ENCODE results near the gene FAM120AOS. TPM values are rescaled to one million over a fixed set of nuclear protein-coding genes. Genes with fewer than 3 reads are reported as not detected.
A peak's percentile ranks its signal among the peaks of the same experiment; 100 is the strongest.

FAM120AOS gene
- polyA plus RNA-seq, result 62.9 TPM

GRCh38 chr9:93453047-93453914, at the start of gene FAM120AOS:
FAM120AOS (minus strand) TSS chr9:93453581; CDS start chr9:93452709, 872 bp downstream.
- peak within 1 kb of the TSS; percentile 86 to 99 (median 96) for H3K4me3 Mint-ChIP-seq
- no peaks in the 10 kb centered on the region for H3K9me3 Mint-ChIP-seq
- H3K27ac Mint-ChIP-seq, result peak within 1 kb of the TSS; percentile 84 to 96 (median 92)
- no peaks in the 10 kb centered on the region for H3K27me3 Mint-ChIP-seq
- no peaks in the 10 kb centered on the region for H3K36me3 Mint-ChIP-seq
- peaks cover 30 to 43% (median 42%) of the 10 kb centered on the region in 3 donors for H3K4me1 Mint-ChIP-seq

DNA sequence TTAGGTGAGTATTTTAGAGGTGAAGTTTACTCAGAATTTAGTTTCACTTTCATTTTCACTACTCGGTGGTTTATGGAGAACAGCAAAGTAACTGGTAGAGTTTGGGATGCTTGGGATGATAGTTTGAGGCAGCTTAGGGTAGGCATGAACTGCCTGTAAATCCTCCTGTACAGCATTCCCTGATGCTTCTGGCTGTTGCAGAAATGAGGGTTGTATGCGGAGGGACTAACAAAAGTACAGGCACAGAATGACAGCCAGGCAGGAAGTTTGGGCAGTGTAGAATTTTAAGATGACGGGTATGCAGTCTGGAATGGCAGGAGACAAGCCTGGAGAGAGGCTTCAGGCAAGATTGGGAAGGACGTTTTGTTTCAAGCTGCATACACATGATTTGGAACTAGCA, 48.0 kb upstream of the FAM120AOS start:
- peak overlapping the region in 2 of 4 donors; percentile 45 to 81 for H3K4me3 Mint-ChIP-seq
- H3K27me3 Mint-ChIP-seq, result no peaks in the 10 kb centered on the region
- peaks cover 5% of the 10 kb centered on the region for H3K36me3 Mint-ChIP-seq
- no peaks in the 10 kb centered on the region for H3K9me3 Mint-ChIP-seq
- peak overlapping the region in 2 of 3 donors; percentile 85 to 90 for H3K27ac Mint-ChIP-seq
- H3K4me1 Mint-ChIP-seq, result peaks cover 29 to 41% (median 29%) of the 10 kb centered on the region in 3 donors

DNA sequence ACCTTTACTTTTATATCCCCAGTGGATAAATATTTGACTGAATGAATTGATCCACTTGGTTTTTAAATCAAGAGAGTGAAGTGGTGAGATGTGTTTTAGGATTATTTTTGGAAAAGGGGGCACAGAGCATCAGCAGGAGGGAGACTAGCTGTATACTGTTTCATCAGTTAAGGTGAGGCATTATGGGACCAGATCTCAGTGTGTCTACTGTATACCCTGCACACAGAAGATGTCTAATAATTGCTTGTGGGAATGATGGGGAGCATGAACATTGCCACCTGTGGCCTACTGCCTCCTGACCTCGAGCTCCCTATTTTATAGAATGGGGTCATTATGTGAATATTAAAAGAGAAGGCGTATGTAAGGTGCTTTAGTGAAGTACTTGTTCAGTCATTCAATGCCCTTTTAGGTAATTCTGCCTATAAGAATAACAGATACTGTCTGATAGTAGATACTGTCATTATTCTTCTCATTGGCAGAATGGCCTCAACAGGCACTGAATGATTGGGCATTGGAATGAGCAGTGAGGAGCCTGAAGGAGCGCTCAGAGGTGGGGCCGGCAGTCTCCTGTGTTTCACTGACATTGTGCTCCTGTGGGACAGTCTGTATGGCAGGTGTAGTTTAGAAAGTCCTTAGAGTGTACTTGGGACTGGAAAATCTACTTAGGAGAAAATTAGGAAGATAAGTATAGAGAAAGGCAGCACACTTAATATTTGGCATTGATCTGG, 47.4 kb upstream of the FAM120AOS start:
- peaks cover 25 to 38% (median 25%) of the 10 kb centered on the region in 3 donors for H3K4me1 Mint-ChIP-seq
- H3K4me3 Mint-ChIP-seq, result peak overlapping the region in 3 of 4 donors; percentile 6 to 81 (median 45)
- H3K27ac Mint-ChIP-seq, result peak overlapping the region; percentile 2 to 90 (median 85)
- no peaks in the 10 kb centered on the region for H3K27me3 Mint-ChIP-seq
- peaks cover 5% of the 10 kb centered on the region for H3K36me3 Mint-ChIP-seq
- no peaks in the 10 kb centered on the region for H3K9me3 Mint-ChIP-seq

DNA sequence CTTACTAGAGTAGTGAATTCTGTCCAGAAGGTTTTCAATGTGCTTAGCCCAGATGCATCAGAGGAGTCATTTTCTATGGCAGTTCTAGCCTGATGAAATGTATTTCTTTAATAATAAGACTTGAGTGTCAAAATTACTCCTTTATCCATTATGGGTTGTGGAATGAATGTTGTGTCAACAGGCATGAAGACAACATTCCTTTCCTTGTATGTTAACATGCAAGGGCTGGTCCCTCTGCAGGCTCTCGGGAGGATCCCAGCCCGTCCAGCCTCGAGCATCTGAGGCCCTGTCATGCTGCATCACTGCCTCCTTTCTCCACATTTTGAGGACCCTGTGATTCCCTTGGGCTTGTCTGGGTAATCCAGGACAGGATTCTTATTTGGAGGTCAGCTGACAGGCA, 42.9 kb upstream of the FAM120AOS start:
- peaks cover 14 to 15% (median 14%) of the 10 kb centered on the region in 3 donors for H3K4me1 Mint-ChIP-seq
- H3K4me3 Mint-ChIP-seq, result no peak overlapping the region
- peak overlapping the region in 1 of 3 donors; percentile 35 for H3K27ac Mint-ChIP-seq
- peaks cover 3% of the 10 kb centered on the region for H3K36me3 Mint-ChIP-seq
- no peaks in the 10 kb centered on the region for H3K27me3 Mint-ChIP-seq
- no peaks in the 10 kb centered on the region for H3K9me3 Mint-ChIP-seq

- H3K4me3 Mint-ChIP-seq, result no peak overlapping the region
- peaks cover 2% of the 10 kb centered on the region for H3K36me3 Mint-ChIP-seq
- H3K9me3 Mint-ChIP-seq, result no peaks in the 10 kb centered on the region
- no peaks in the 10 kb centered on the region for H3K27me3 Mint-ChIP-seq
- H3K27ac Mint-ChIP-seq, result no peak overlapping the region
- H3K4me1 Mint-ChIP-seq, result peaks cover 8 to 10% (median 8%) of the 10 kb centered on the region in 3 donors
These were observed 40.6 kb upstream of the FAM120AOS start for GRCh38 chr9:93493949-93494348.

- Mint-ChIP-seq H3K36me3 (peaks cover 6% of the 10 kb centered on the region), H3K4me1 (peaks cover 8 to 19% (median 14%) of the 10 kb centered on the region in 3 donors), H3K27me3 (no peaks in the 10 kb centered on the region), H3K27ac (no peak overlapping the region), H3K9me3 (no peaks in the 10 kb centered on the region), H3K4me3 (no peak overlapping the region)
These were observed 38.9 kb upstream of the FAM120AOS start for GRCh38 chr9:93492327-93492726.

- Mint-ChIP-seq H3K27me3 (no peaks in the 10 kb centered on the region), H3K27ac (peak overlapping the region in 1 of 3 donors; percentile 44), H3K36me3 (peaks cover 6% of the 10 kb centered on the region), H3K4me1 (peaks cover 8 to 22% (median 14%) of the 10 kb centered on the region in 3 donors), H3K4me3 (no peak overlapping the region), H3K9me3 (no peaks in the 10 kb centered on the region)
These were observed 38.3 kb upstream of the FAM120AOS start for GRCh38 chr9:93491593-93492232.

- H3K27me3 Mint-ChIP-seq, result no peaks in the 10 kb centered on the region
- H3K9me3 Mint-ChIP-seq, result no peaks in the 10 kb centered on the region
- H3K4me3 Mint-ChIP-seq, result no peak overlapping the region
- H3K36me3 Mint-ChIP-seq, result peaks cover 8% of the 10 kb centered on the region
- H3K4me1 Mint-ChIP-seq, result peaks cover 13 to 19% (median 14%) of the 10 kb centered on the region in 3 donors
- H3K27ac Mint-ChIP-seq, result no peak overlapping the region
These were observed 34.9 kb upstream of the FAM120AOS start for GRCh38 chr9:93488244-93488643.

GRCh38 chr9:93486268-93486667, 32.9 kb upstream of the FAM120AOS start:
- H3K27ac Mint-ChIP-seq, result no peak overlapping the region
- no peaks in the 10 kb centered on the region for H3K9me3 Mint-ChIP-seq
- H3K27me3 Mint-ChIP-seq, result no peaks in the 10 kb centered on the region
- peaks cover 11% of the 10 kb centered on the region for H3K36me3 Mint-ChIP-seq
- peaks cover 11 to 26% (median 14%) of the 10 kb centered on the region in 3 donors for H3K4me1 Mint-ChIP-seq
- H3K4me3 Mint-ChIP-seq, result no peak overlapping the region

DNA sequence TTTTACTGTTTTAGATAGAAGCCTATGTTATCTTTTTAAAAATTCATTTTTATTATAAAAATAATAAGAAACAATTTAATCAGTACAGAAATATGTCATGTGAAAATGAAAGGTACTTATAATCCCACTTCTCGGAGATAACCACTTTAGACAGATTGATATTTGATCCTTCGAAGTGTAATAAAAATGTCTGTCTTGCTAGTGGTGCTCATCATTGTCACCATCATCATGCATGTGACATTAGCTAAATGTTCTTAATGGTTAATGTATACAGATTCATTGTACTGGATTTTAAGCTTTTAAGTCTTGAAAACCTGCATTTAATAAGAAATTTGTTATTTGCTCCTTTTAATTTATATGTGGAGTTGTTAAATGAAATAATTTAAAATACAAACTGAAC, 30.1 kb upstream of the FAM120AOS start:
- Mint-ChIP-seq H3K4me3 (no peak overlapping the region), H3K9me3 (no peaks in the 10 kb centered on the region), H3K4me1 (peaks cover 4 to 23% (median 13%) of the 10 kb centered on the region in 3 donors), H3K27me3 (no peaks in the 10 kb centered on the region), H3K27ac (no peak overlapping the region), H3K36me3 (peaks cover 13% of the 10 kb centered on the region)

DNA sequence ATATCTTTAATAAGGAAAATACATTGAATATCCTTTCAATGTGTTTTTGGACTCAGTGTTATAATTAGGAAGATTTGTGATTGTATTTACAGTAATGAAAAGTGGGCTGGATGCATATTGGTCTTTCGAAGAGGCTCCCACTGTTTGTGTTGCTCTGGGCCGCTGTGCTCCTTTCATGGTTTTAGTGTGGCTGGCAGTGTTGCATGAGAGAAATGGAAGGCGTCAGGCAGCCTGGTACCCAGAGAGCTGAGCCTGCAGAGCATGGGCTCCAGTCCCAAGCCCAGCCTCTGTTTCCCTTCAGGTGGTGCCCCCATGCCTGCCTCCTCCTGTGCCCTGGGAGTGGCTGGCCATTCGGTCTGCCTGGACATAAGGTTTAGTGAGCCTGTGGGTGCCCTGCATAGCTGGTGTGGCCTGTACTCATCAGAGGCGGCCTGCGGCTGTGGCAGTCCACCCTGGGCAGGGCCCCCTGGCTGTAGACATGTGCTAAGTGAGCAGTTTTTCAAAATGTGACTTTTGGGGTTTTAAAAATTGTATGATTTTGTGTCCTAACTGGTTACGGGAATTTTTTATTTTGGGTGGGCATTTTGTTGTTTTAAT, 27.4 kb upstream of the FAM120AOS start:
- peaks cover 13 to 18% (median 17%) of the 10 kb centered on the region in 3 donors for H3K4me1 Mint-ChIP-seq
- peaks cover 7% of the 10 kb centered on the region for H3K36me3 Mint-ChIP-seq
- no peak overlapping the region for H3K27ac Mint-ChIP-seq
- no peak overlapping the region for H3K4me3 Mint-ChIP-seq
- H3K27me3 Mint-ChIP-seq, result no peaks in the 10 kb centered on the region
- H3K9me3 Mint-ChIP-seq, result no peaks in the 10 kb centered on the region

DNA sequence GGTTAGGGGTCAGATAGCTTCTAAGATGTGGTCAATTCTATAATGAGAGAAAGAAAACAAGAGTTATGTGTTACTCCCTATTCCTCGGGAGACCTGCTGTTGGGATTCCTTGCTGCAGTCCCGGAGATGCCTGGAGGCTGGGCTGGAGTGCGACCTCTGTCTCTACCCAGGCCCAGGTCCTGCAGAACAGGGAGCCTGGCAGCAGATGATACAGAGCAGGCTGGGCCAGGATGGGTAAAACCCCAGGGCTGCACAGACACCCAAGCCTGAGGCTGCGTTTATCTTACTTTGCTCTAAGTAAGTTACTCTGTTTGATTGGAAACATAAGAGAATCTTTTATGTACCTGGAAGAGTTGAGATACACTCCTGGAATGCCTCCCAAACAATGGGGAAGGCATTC, 26.9 kb upstream of the FAM120AOS start:
- Mint-ChIP-seq H3K27me3 (no peaks in the 10 kb centered on the region), H3K4me1 (peaks cover 15 to 22% (median 21%) of the 10 kb centered on the region in 3 donors), H3K36me3 (peaks cover 7% of the 10 kb centered on the region), H3K4me3 (no peak overlapping the region), H3K9me3 (no peaks in the 10 kb centered on the region), H3K27ac (peak overlapping the region in 1 of 3 donors; percentile 6)

- Mint-ChIP-seq H3K4me3 (no peak overlapping the region), H3K27me3 (no peaks in the 10 kb centered on the region), H3K4me1 (peaks cover 15 to 22% (median 22%) of the 10 kb centered on the region in 3 donors), H3K27ac (no peak overlapping the region), H3K9me3 (no peaks in the 10 kb centered on the region), H3K36me3 (peaks cover 7% of the 10 kb centered on the region)
These were observed 26.3 kb upstream of the FAM120AOS start for GRCh38 chr9:93479726-93480125.

DNA sequence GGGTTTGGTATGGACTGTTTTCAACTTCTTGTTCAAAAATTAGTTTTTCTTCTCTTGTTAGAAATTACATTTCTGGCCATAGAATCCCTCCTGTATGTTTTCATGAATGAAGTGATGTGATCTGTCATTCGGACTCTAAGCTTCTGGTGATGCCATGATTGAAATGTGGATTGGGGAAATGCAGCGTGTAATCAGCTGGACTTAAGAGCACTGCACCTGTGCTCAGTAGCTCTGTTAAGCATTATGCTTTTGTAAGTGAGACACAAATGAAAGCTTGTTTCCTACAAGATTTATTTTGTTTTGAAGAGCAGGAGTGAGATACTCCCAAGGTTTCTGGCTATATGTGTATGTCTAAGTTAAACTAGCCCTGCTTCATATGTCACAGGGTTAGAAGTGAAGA, 24.0 kb upstream of the FAM120AOS start:
- no peak overlapping the region for H3K4me3 Mint-ChIP-seq
- H3K4me1 Mint-ChIP-seq, result peaks cover 14 to 22% (median 22%) of the 10 kb centered on the region in 3 donors
- no peaks in the 10 kb centered on the region for H3K9me3 Mint-ChIP-seq
- H3K27me3 Mint-ChIP-seq, result no peaks in the 10 kb centered on the region
- H3K27ac Mint-ChIP-seq, result no peak overlapping the region
- peaks cover 7% of the 10 kb centered on the region for H3K36me3 Mint-ChIP-seq
